GM12873 (cell line): Measurements from ENCODE around the gene SERPINA3.

ENCODE experiments used
- TF ChIP-seq, protein P1 (sequence below): IDR thresholded peaks from 2 replicates; pipeline ENCODE4 v1.5.1; 2012; ENCODE audit warnings: low read depth, mild to moderate bottlenecking, moderate library complexity, low read length, control low read depth; ENCODE audit not compliant: insufficient read depth; ENCODE audit errors: missing control alignments

The SERPINA3 gene

DNA sequence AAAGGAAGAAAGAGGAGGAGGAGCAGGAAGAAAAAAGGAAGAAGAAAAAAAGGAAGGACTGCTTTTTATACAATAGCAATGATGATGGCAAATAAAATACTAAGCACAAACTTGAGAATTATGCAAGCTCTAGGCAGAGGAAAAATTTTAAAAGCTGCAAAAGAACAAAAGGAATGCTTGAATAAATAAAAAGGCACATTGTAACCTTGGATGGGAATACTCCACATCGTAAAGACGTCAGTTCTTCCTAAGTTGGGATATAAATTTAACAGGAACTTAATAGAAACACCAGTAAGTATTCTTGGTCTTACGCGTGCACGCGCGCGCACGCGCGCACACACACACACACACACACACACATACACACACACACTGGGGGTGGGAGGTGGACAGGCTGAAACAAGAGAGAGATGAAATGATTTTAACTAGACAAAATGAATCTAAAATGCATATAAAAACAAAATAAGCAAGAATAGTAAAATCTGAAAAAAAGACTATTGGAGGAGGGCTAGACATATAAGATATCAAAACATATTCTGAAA lies 43.0 kb downstream of the SERPINA3 start:
- TF ChIP-seq, protein P1, sequence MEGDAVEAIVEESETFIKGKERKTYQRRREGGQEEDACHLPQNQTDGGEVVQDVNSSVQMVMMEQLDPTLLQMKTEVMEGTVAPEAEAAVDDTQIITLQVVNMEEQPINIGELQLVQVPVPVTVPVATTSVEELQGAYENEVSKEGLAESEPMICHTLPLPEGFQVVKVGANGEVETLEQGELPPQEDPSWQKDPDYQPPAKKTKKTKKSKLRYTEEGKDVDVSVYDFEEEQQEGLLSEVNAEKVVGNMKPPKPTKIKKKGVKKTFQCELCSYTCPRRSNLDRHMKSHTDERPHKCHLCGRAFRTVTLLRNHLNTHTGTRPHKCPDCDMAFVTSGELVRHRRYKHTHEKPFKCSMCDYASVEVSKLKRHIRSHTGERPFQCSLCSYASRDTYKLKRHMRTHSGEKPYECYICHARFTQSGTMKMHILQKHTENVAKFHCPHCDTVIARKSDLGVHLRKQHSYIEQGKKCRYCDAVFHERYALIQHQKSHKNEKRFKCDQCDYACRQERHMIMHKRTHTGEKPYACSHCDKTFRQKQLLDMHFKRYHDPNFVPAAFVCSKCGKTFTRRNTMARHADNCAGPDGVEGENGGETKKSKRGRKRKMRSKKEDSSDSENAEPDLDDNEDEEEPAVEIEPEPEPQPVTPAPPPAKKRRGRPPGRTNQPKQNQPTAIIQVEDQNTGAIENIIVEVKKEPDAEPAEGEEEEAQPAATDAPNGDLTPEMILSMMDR: no peak

DNA sequence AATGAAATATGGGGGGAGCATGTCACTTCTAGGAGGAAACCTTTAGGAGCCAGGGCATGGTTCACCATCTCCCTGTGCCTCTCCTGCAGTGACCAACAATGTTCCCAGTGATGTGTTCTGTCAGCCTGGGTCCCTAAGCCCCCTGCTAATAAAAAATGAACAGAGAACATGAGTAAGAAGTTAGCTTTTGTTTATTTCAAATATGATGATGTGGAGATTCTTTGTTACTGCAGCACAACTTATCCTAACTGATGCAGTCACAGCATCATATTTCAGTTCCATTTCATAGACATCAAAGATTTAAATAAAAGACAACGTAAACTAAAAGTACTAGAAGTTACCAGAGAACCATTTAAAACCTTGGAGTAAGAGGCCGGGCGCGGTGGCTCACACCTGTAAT lies 43.9 kb downstream of the SERPINA3 start:
- TF ChIP-seq, protein P1: no peak

DNA sequence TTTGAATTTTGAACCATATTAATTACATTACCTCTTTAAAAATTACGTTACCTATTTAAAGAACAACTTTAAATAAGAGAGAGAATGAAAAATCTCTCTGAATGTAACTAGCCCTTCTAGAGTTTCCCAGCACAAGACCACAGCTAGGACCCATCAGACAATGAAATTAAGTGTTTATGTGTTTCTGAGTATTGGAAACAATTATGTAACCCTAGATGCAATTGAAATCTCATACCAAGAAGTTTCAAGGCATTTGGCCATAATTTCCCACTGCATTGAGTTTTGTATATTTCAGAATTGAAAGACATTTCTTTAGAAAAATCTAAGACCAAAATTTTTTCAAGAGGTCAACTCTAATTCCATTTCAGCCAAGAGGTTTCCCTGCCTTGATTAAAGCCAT lies 47.1 kb downstream of the SERPINA3 start:
- TF ChIP-seq, protein P1: no peak

DNA sequence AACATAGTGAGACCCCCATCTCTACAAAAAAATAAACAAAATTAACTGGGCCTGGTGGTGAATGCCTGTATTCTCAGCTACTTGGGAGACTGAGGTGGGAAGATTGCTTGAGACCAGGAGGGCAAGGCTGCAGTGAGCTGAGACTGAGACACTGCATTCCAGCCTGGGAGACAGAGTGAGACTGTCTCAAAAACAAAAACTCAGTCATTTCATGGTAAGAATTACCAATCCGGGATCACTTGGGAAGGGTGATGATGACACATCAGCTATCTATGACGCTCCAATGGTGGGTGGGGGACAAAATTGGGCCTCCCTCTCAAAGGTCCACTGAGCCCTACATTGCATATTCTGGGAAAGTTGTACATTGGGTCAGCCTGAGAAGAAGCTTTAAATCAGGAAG lies 47.7 kb downstream of the SERPINA3 start:
- TF ChIP-seq, protein P1: no peak

DNA sequence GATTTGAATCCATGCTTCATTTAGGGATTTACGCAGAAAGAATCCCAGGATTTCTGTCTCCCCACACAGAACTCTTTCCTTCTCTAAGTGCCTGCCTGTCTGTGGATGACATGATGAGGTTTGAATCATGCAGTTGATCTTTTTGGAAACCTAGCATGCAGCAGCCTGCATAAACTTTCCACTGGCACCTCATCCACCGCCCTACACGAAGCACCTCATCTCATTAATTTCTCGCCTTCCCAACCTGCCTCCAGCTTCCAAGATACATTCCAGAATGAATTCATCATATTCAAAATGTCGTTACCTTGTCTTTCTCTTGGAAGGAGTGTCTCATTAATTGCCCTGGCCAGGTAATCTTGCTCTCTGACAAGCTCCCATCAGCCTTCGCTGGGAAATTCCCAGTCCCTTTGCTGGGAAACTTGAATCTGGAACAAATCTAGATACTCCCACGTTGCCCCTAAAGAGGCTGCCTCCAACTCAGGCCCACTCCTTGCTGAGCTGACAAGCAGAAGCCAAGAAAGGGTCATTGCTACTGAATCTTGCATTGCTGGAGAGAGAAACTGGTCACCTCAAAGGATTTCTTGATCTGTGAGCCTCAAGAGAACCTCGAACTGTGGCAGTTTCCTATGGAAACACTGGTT lies 48.2 kb downstream of the SERPINA3 start:
- TF ChIP-seq, protein P1: no peak

DNA sequence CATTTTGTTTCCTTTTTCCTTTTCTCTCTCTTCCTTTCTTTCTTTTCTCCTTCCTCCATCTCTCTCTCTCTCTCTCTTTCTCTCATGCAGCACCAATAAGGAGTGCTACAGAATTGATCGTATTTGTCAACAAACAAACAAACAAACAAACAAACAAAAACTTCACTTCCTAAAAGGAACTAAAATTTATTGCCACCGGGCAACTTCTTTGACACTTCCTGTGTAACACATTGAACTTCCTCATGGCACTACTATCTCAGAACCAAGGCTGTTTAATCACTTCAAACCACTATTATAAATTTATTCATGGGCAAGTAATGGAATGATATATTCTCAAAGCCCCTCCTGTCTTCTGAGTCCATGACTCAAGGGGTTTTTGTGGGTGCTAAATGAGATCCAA lies 51.3 kb downstream of the SERPINA3 start:
- TF ChIP-seq, protein P1: no peak

DNA sequence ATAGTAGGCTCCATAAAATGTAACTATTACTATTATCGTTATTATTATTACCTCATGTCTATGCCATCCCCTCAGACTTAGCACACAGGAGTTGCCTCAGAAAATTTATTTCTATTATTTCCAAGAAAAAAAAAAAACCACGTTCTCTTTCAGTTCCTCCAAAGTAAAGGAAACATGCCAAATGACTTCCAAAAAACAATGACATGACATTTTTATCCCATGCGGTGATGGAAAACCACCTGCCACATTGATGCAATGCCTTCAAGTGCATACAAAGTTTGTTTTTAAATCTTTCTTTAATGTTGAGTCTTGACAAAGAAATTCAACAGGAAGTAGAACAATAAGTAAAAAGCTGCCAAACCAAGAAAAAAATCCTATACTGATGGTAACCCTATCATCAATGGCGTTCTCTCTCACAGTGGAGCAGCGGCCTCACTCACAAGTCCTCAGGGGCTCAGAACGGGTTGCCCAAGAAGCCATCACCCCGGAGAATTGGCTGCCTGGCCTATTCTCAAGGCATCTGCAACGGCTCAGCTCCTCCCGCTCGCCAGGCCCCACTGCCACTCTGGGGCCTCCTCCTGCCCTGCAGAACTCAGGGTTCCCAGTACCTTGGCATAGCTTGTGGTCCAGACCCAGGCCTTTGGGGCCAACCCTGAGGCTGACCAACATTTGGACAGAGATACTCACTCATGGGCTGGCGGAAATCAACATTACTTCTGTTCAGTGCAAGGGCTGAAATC lies 51.9 kb downstream of the SERPINA3 start:
- TF ChIP-seq, protein P1: no peak
